ENCODE results near the gene PHTF2. TPM values are rescaled to one million over a fixed set of nuclear protein-coding genes. Genes with fewer than 3 reads are reported as not detected.

The PHTF2 gene
- polyA plus RNA-seq, 3 donors = 10.1 to 34.3 (median 10.3) TPM

DNA sequence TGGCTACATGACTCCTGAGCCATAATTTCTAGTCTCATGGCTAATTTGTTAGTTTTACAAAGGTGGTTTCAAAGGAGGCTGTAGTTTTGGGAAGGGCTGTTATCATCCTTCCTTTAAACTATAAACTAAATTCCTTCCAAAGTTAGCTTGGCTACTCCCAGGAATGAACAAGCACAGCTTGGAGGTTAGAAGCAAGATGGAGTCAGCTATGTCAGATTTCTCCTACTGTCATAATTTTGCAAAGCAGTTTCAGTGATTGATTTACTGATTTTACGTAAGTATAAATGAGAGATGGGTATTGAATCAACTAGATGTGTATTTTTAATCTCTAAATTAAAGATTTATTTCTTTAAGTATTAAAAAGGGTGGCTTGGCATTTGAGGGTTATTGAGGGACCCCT, 79.9 kb downstream of the PHTF2 start:
- no CpG with 5 or more reads among the region's 1 CpG for WGBS (ENCODE audit: insufficient coverage)
- H3K27me3 Mint-ChIP-seq (ENCODE audit: low read depth in 3 of 3) = no peaks in the 10 kb centered on the region
- peaks cover 14% of the 10 kb centered on the region for H3K79me2 ChIP-seq (ENCODE audit: insufficient read depth, low read length)
- peaks cover 0 to 4% of the 10 kb centered on the region in 2 donors for H3K36me3 ChIP-seq (replicated peaks in 1 of 2; ENCODE audit: control insufficient read depth in 1 of 2, insufficient read depth in 2 of 2, low read length in 2 of 2)
- no peak overlapping the region for H3K4me2 ChIP-seq (replicated peaks; ENCODE audit: extremely low read depth, low read length, poor library complexity, severe bottlenecking)
- H3K4me3 ChIP-seq (replicated peaks in 1 of 3; ENCODE audit: low read depth in 2 of 3, low read length in 3 of 3) = no peak overlapping the region
- intact Hi-C loops (cut with micrococcal nuclease) = no loop called here
- H3K27ac Mint-ChIP-seq = no peak overlapping the region
- peaks cover 0 to 3% (median 0%) of the 10 kb centered on the region in 7 donors for H3K9me3 Mint-ChIP-seq
- H3K4me1 Mint-ChIP-seq = no peaks in the 10 kb centered on the region
- no peak overlapping the region for H3K9ac ChIP-seq (ENCODE audit: insufficient read depth, low read length, poor library complexity, severe bottlenecking)
- H3K36me3 Mint-ChIP-seq = peaks cover 15 to 16% of the 10 kb centered on the region in 2 donors
- no peak overlapping the region for H3K4me3 Mint-ChIP-seq
- H3K27me3 ChIP-seq (ENCODE audit: control insufficient read depth in 2 of 2, insufficient read depth in 2 of 2, low read length in 2 of 2) = no peaks in the 10 kb centered on the region
- peaks cover 11% of the 10 kb centered on the region for H4K20me1 ChIP-seq (ENCODE audit: insufficient read depth, low read length)
- no peaks in the 10 kb centered on the region for H3K4me1 ChIP-seq (ENCODE audit: control insufficient read depth in 1 of 2, insufficient read depth in 2 of 2, low read length in 2 of 2)
- H3K9me3 ChIP-seq (replicated peaks in 1 of 2; ENCODE audit: control insufficient read depth in 1 of 2, insufficient read depth in 1 of 2, low read length in 2 of 2) = no peaks in the 10 kb centered on the region
- H2AFZ ChIP-seq (ENCODE audit: insufficient read depth, low read depth, low read length, poor library complexity, severe bottlenecking) = no peak overlapping the region
- no peak for DNase-seq
- TF ChIP-seq, protein P1, sequence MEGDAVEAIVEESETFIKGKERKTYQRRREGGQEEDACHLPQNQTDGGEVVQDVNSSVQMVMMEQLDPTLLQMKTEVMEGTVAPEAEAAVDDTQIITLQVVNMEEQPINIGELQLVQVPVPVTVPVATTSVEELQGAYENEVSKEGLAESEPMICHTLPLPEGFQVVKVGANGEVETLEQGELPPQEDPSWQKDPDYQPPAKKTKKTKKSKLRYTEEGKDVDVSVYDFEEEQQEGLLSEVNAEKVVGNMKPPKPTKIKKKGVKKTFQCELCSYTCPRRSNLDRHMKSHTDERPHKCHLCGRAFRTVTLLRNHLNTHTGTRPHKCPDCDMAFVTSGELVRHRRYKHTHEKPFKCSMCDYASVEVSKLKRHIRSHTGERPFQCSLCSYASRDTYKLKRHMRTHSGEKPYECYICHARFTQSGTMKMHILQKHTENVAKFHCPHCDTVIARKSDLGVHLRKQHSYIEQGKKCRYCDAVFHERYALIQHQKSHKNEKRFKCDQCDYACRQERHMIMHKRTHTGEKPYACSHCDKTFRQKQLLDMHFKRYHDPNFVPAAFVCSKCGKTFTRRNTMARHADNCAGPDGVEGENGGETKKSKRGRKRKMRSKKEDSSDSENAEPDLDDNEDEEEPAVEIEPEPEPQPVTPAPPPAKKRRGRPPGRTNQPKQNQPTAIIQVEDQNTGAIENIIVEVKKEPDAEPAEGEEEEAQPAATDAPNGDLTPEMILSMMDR (IDR thresholded peaks at IDR 0.05) = no peak
- no peak overlapping the region for H3K27ac ChIP-seq (ENCODE audit: low read depth in 1 of 2, low read length in 2 of 2)

DNA sequence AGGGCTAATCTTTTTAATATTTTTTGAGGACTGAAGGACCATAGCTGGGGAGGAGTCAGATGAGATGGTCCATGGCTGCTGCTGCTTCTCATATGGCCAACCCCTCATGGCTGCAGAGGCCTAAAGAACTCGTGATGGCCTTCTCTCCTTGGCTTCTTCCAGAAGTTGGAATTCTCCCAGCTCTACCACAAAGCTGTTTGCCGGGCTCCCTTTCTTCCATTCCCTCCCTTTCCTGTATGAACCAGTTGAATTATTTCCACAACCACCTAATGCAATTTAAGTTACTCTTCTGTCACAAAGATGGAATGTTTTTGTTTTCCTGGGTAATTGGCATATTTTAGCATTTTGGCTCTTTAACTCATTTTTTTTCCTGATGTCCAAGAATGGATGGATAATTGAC, 80.7 kb downstream of the PHTF2 start:
- Mint-ChIP-seq H3K36me3 (peaks cover 15 to 16% of the 10 kb centered on the region in 2 donors), H3K27ac (no peak overlapping the region), H3K4me1 (no peaks in the 10 kb centered on the region), H3K4me3 (no peak overlapping the region), H3K27me3 (ENCODE audit: low read depth in 3 of 3) (no peaks in the 10 kb centered on the region), H3K9me3 (peaks cover 0 to 3% (median 0%) of the 10 kb centered on the region in 7 donors)
- no peaks in the 10 kb centered on the region for H3K27me3 ChIP-seq (ENCODE audit: control insufficient read depth in 2 of 2, insufficient read depth in 2 of 2, low read length in 2 of 2)
- TF ChIP-seq, protein P1 (IDR thresholded peaks at IDR 0.05) = no peak
- H3K36me3 ChIP-seq (replicated peaks in 1 of 2; ENCODE audit: control insufficient read depth in 1 of 2, insufficient read depth in 2 of 2, low read length in 2 of 2) = peaks cover 0 to 4% of the 10 kb centered on the region in 2 donors
- H3K27ac ChIP-seq (ENCODE audit: low read depth in 1 of 2, low read length in 2 of 2) = no peak overlapping the region
- intact Hi-C loops (cut with micrococcal nuclease) = no loop called here
- H3K9ac ChIP-seq (ENCODE audit: insufficient read depth, low read length, poor library complexity, severe bottlenecking) = no peak overlapping the region
- no peaks in the 10 kb centered on the region for H3K4me1 ChIP-seq (ENCODE audit: control insufficient read depth in 1 of 2, insufficient read depth in 2 of 2, low read length in 2 of 2)
- no peak overlapping the region for H2AFZ ChIP-seq (ENCODE audit: insufficient read depth, low read depth, low read length, poor library complexity, severe bottlenecking)
- H3K9me3 ChIP-seq (replicated peaks in 1 of 2; ENCODE audit: control insufficient read depth in 1 of 2, insufficient read depth in 1 of 2, low read length in 2 of 2) = no peaks in the 10 kb centered on the region
- peaks cover 14% of the 10 kb centered on the region for H3K79me2 ChIP-seq (ENCODE audit: insufficient read depth, low read length)
- H4K20me1 ChIP-seq (ENCODE audit: insufficient read depth, low read length) = peaks cover 11% of the 10 kb centered on the region
- no peak for DNase-seq
- WGBS (ENCODE audit: insufficient coverage) = no CpG with 5 or more reads among the region's 2 CpGs
- H3K4me2 ChIP-seq (replicated peaks; ENCODE audit: extremely low read depth, low read length, poor library complexity, severe bottlenecking) = no peak overlapping the region
- no peak overlapping the region for H3K4me3 ChIP-seq (replicated peaks in 1 of 3; ENCODE audit: low read depth in 2 of 3, low read length in 3 of 3)

All from CD14-positive monocyte (primary cell).